GM12873 (cell line): ENCODE measurements around the gene CMPK2.

Source experiments
- CTCF ChIP-seq: IDR thresholded peaks from 2 replicates; pipeline ENCODE4 v1.5.1; 2012; ENCODE audit warnings: low read depth, mild to moderate bottlenecking, moderate library complexity, low read length, control low read depth; ENCODE audit not compliant: insufficient read depth; ENCODE audit errors: missing control alignments

Gene CMPK2

GRCh38 chr2:6864923-6865345 lies 773 bp downstream of the CMPK2 start:
- TF ChIP-seq CTCF, result no peak

- TF ChIP-seq CTCF, result no peak
Measured at GRCh38 chr2:6864231-6864754, 1.4 kb downstream of the CMPK2 start.

GRCh38 chr2:6863792-6864191 lies 1.9 kb downstream of the CMPK2 start:
- no peak for TF ChIP-seq CTCF

- TF ChIP-seq CTCF, result no peak
Measured at GRCh38 chr2:6860296-6860695, 5.4 kb downstream of the CMPK2 start.

GRCh38 chr2:6856548-6856920 lies 9.2 kb downstream of the CMPK2 start:
- TF ChIP-seq CTCF, result no peak

- no peak for TF ChIP-seq CTCF
Measured at GRCh38 chr2:6855860-6856547, 9.7 kb downstream of the CMPK2 start.

- no peak for TF ChIP-seq CTCF
Measured at GRCh38 chr2:6854416-6854815, 11.3 kb downstream of the CMPK2 start.
